Spleen (tissue), 11 donors: ENCODE measurements around the gene ATP5F1D. TPM values are rescaled to one million over a fixed set of nuclear protein-coding genes. Genes with fewer than 3 reads are reported as not detected.

Experiments used
- DNase-seq: peaks from one replicate; pipeline ENCODE4 v3.0.0-alpha.2; 2020
- H3K27ac ChIP-seq, 8 donors: fragments of 200-600 bp; sonication (generic) in 7 of 8; 1 replicate in 4 of 8; 2 replicates in 4 of 8; pipeline versions ENCODE4 v1.5.0 to v1.8.0; 2016 to 2021; ENCODE audit warnings: inconsistent platforms in 4 of 8, mild to moderate bottlenecking in 4 of 8, moderate library complexity in 1 of 8
- H3K27me3 ChIP-seq, 7 donors: fragments of 200-600 bp; sonication (generic) in 6 of 7; replicated peaks in 1 of 7; 1 replicate in 4 of 7; 2 replicates in 3 of 7; pipeline versions ENCODE4 v1.5.0 to v1.8.0; 2016 to 2021; ENCODE audit warnings: inconsistent platforms in 3 of 7, mild to moderate bottlenecking in 1 of 7
- H3K36me3 ChIP-seq, 6 donors: fragments of 200-600 bp; sonication (generic) in 5 of 6; 1 replicate in 4 of 6; 2 replicates in 2 of 6; pipeline versions ENCODE4 v1.5.0 to v1.8.0; 2016 to 2021; ENCODE audit warnings: inconsistent platforms in 2 of 6
- H3K4me1 ChIP-seq, 6 donors: fragments of 200-600 bp; sonication (generic) in 5 of 6; 1 replicate in 3 of 6; 2 replicates in 3 of 6; pipeline versions ENCODE4 v1.5.0 to v1.8.0; 2016 to 2021; ENCODE audit warnings: inconsistent platforms in 3 of 6
- H3K4me3 ChIP-seq, 8 donors: fragments of 200-600 bp; sonication (generic) in 7 of 8; 1 replicate in 4 of 8; 2 replicates in 4 of 8; pipeline versions ENCODE4 v1.5.0 to v1.8.0; 2016 to 2021; ENCODE audit warnings: inconsistent platforms in 4 of 8, mild to moderate bottlenecking in 4 of 8, moderate library complexity in 2 of 8
- H3K9me3 ChIP-seq, 8 donors: fragments of 200-600 bp; sonication (generic) in 7 of 8; 1 replicate in 4 of 8; 2 replicates in 4 of 8; pipeline versions ENCODE4 v1.5.0 to v1.8.0; 2016 to 2021; ENCODE audit warnings: inconsistent platforms in 4 of 8
- POLR2A ChIP-seq, 3 donors: fragments of 450-650 bp; IDR thresholded peaks; one replicate each; pipeline ENCODE4 v1.5.1; 2017; ENCODE audit warnings: antibody characterized with exemption in 3 of 3, mild to moderate bottlenecking in 1 of 3
- POLR2AphosphoS5 ChIP-seq, 3 donors: sonication (generic); formaldehyde crosslinking; IDR thresholded peaks; one replicate each; pipeline ENCODE4 v1.5.1; 2017; ENCODE audit warnings: antibody characterized with exemption in 3 of 3
- WGBS, 5 donors: extraction: QIAGEN DNeasy Blood & Tissue Kit in 3 of 5; methylation state at CpG; one replicate each; pipeline versions ENCODE4 v1.1.5 to v1.1.7; 2013 to 2018; 5-methylcytosine and 5-hydroxymethylcytosine counted together
- intact Hi-C: fragments of 100-400 bp; cut with DNase I; formaldehyde crosslinking; loops from one replicate; pipeline ENCODE4 v1.15.0; 2023; ENCODE audit warnings: low total_unique reads
- polyA plus RNA-seq, 3 donors: library from polyadenylated mRNA; stranded (reverse); fragments of 200-250 nt; gene quantifications; one replicate each; pipeline ENCODE4 v1.2.1, GENCODE V29; 2013
- total RNA-seq, 7 donors: library from RNA; depleted of rRNA in 3 of 7; stranded (reverse); fragments of >200 nt in 3 of 7; fragmentation: NEBNext Ultra II Directional in 4 of 7; extraction: Animal tissue kit (Norgen Biotek cat#: 25700) in 4 of 7; gene quantifications; one replicate each; pipeline versions ENCODE4 v1.1.0 to v1.2.1, GENCODE V29; 2016 to 2021
- TF ChIP-seq, protein P1 (sequence below), 11 experiments: fragments of 200-600 bp in 7 of 11; fragments of 450-650 bp in 4 of 11; sonication (generic) in 4 of 11; IDR thresholded peaks in 8 of 11; conservative IDR thresholded peaks in 3 of 11; 1 replicate in 7 of 11; 2 replicates in 4 of 11; pipeline versions ENCODE4 v1.4.0 to v1.8.0; 2016 to 2021; ENCODE audit warnings: antibody characterized with exemption in 11 of 11, inconsistent platforms in 4 of 11, mild to moderate bottlenecking in 1 of 11
- donor health status: healthy with polysubstance abuse.
- donor health status: DM: no; HTN: no; CAD: no; lungs with moderate emphysema.
- donor health status: DM: no; HTN: no; CAD: no.
- donor health status: Bipolar disorder and iron deficiency.
- donor health status: healthy.
- donor health status: DM: no; HTN: no; CAD: no.
- donor health status: DM: yes; HTN: yes; CAD: no.

Gene ATP5F1D
- total and polyA plus RNA-seq, 10 donors, result 49.1 to 166 (median 121) TPM

DNA sequence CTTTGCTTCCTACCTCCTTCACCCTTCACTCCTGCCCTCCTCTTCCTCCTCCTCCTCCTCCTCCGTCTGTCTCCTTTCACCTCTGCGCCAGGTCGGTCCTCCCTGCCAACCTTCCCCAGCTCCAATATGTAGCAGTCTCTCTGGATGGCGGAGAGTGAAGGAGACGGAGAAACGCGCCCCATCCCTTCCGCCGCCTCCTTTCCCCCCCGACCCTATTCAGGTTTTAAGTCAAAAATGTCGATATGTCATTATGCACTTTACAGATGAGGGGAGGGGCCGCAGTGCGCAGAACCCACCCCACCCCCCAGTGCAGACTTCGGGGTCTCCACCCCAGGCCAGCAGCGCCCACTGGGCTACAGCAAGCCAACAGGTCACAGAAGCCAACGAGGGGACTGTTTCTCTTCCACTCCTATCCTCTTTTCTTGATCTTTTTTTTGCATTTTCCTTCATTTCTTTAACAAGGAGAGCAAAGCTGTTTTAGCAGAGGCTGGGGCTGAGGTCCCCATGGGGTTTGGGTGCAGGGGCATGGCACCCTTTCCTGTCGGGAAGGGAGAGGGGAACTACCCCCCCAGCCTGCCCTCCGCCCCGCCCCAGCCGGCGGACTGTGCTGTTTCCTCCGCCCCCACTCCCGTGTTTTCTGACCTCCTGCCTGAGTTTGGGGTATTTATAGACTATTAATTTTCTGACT is 16.1 kb downstream of the ATP5F1D start:
- WGBS, 5 donors, result 48 to 57% (median 50%) methylated on average over 21 to 23 of the region's 23 CpGs
- peak overlapping the region; percentile 93 to 100 (median 99) for H3K27ac ChIP-seq
- no peaks in the 10 kb centered on the region for H3K9me3 ChIP-seq
- no peaks in the 10 kb centered on the region for H3K27me3 ChIP-seq
- peaks cover 85 to 100% (median 97%) of the 10 kb centered on the region in 6 donors for H3K4me1 ChIP-seq
- intact Hi-C loops, result no loop called here
- DNase-seq, result peak; percentile 84
- peak overlapping the region in 4 of 8 donors; percentile 7 to 78 (median 36) for H3K4me3 ChIP-seq
- TF ChIP-seq, protein P1, sequence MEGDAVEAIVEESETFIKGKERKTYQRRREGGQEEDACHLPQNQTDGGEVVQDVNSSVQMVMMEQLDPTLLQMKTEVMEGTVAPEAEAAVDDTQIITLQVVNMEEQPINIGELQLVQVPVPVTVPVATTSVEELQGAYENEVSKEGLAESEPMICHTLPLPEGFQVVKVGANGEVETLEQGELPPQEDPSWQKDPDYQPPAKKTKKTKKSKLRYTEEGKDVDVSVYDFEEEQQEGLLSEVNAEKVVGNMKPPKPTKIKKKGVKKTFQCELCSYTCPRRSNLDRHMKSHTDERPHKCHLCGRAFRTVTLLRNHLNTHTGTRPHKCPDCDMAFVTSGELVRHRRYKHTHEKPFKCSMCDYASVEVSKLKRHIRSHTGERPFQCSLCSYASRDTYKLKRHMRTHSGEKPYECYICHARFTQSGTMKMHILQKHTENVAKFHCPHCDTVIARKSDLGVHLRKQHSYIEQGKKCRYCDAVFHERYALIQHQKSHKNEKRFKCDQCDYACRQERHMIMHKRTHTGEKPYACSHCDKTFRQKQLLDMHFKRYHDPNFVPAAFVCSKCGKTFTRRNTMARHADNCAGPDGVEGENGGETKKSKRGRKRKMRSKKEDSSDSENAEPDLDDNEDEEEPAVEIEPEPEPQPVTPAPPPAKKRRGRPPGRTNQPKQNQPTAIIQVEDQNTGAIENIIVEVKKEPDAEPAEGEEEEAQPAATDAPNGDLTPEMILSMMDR (IDR thresholded peaks at IDR 0.05 in 8 of 11, conservative IDR thresholded peaks at IDR 0.05 in 3 of 11), result no peak
- TF ChIP-seq POLR2A (IDR thresholded peaks at IDR 0.05), result no peak
- TF ChIP-seq POLR2AphosphoS5 (IDR thresholded peaks at IDR 0.05), result peak in 2 of 3 donors; percentile 11 to 73
- peaks cover 8 to 57% (median 48%) of the 10 kb centered on the region in 6 donors for H3K36me3 ChIP-seq

DNA sequence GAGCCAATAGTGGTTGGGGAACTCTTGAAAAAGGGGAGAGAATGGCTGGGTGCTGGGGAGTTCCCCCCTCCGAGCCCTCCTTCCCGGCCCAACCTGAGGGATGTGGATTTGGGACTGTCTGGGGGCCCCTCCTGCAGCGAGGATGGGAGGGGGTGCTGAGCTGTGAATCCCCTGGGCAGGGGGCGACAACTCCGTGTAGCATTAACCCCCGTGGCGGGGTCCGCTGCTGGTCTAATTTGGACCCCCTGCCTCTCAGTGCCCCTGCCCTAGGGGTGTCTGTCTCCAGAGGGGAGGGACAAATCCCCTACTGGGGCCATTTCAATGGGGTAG is 16.6 kb downstream of the ATP5F1D start:
- intact Hi-C loops, result no loop called here
- TF ChIP-seq POLR2AphosphoS5 (IDR thresholded peaks at IDR 0.05), result peak; percentile 25 to 50 (median 43)
- TF ChIP-seq, protein P1 (IDR thresholded peaks at IDR 0.05 in 8 of 11, conservative IDR thresholded peaks at IDR 0.05 in 3 of 11), result no peak
- Histone ChIP-seq H3K36me3 (peaks cover 8 to 57% (median 48%) of the 10 kb centered on the region in 6 donors), H3K27me3 (no peaks in the 10 kb centered on the region), H3K4me3 (peak overlapping the region in 4 of 8 donors; percentile 7 to 78 (median 36)), H3K27ac (peak overlapping the region; percentile 93 to 100 (median 99)), H3K4me1 (peaks cover 88 to 100% (median 98%) of the 10 kb centered on the region in 6 donors), H3K9me3 (no peaks in the 10 kb centered on the region)
- WGBS, 5 donors, result 53 to 78% (median 64%) methylated on average over 8 of the region's 8 CpGs
- peak; percentile 84 for DNase-seq

DNA sequence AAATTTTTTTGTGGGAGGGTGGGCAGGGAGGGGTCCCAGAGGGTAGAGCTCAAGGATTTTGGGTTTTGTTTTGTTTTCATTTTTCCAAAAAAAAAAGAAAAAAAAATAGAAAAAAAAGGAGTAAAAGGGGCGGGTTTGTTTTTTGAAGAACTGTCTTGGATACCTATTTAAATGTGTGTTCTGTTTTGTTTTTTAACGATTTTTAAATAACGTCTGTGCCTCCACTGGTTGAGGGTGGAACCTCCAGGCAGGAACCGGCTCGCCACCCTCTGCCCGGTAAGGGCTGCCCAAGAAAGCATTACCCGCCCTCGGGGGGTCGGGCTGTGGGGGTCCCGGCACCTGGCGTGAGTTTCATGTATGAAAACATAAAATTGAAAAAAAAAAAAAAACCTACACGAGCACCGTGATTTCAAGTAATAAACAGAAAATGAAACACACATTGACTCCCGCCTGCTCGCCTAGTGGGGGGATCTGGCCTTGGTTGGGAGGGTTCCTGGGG is 17.2 kb downstream of the ATP5F1D start:
- intact Hi-C loops, result no loop called here
- DNase-seq, result no peak
- Histone ChIP-seq H3K27me3 (no peaks in the 10 kb centered on the region), H3K36me3 (peaks cover 8 to 52% (median 44%) of the 10 kb centered on the region in 6 donors), H3K9me3 (no peaks in the 10 kb centered on the region), H3K27ac (peak overlapping the region; percentile 93 to 100 (median 99)), H3K4me3 (peak overlapping the region; percentile 25 to 80 (median 64)), H3K4me1 (peaks cover 82 to 100% (median 98%) of the 10 kb centered on the region in 6 donors)
- whole genome bisulfite sequencing, 5 donors, result 2 to 4% (median 3%) methylated on average over 15 of the region's 15 CpGs
- TF ChIP-seq POLR2AphosphoS5 (IDR thresholded peaks at IDR 0.05), result no peak
- TF ChIP-seq, protein P1 (IDR thresholded peaks at IDR 0.05 in 8 of 11, conservative IDR thresholded peaks at IDR 0.05 in 3 of 11), result peak in 2 of 11 experiments; percentile 28 to 31

DNA sequence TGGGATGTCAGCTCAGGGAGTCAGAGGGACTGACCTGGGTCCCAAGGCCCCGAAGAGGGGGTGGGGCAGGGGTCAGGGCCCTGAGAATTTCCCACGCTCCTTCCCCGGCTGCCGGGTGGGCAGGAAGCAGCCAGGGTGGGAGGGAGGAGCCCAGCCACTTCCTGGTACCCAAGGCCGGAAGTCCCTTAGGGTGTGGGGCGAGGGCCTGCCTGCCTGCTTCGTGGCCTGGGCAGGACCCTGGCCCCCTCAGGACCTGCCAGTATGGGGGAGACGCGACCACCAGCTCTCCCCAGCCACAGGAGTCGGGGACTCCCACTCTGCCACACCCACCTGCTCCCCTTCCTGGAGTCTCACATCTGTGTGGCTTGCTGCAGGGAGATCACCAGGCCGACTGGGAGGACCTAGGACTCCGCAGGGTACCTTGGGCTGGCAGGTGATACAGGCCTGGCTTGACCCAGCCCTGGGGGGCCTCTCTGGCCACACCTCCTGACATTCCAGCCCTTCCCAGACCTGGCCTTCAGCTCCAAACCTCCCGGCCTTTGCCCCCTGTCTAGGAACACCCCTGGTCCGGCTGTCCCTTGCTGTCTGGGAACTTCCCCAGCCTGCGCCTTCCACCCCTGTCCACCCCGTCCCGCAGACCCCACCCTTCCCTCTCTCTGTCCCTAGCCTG is 17.8 kb downstream of the ATP5F1D start:
- TF ChIP-seq, protein P1 (IDR thresholded peaks at IDR 0.05 in 8 of 11, conservative IDR thresholded peaks at IDR 0.05 in 3 of 11), result peak in 3 of 11 experiments; percentile 6 to 21 (median 9)
- TF ChIP-seq POLR2A (IDR thresholded peaks at IDR 0.05), result peak; percentile 43 to 90 (median 48)
- peak; percentile 97 to 99 (median 97) for TF ChIP-seq POLR2AphosphoS5 (IDR thresholded peaks at IDR 0.05)
- whole genome bisulfite sequencing, 5 donors, result 3 to 7% (median 5%) methylated on average over 10 to 17 of the region's 17 CpGs
- Histone ChIP-seq H3K36me3 (peaks cover 8 to 47% (median 38%) of the 10 kb centered on the region in 6 donors), H3K27ac (peak overlapping the region; percentile 93 to 100 (median 99)), H3K4me3 (peak overlapping the region; percentile 25 to 80 (median 64)), H3K9me3 (no peaks in the 10 kb centered on the region), H3K27me3 (no peaks in the 10 kb centered on the region), H3K4me1 (peaks cover 79 to 100% (median 98%) of the 10 kb centered on the region in 6 donors)
- peak; percentile 98 for DNase-seq
- intact Hi-C loops, result no loop called here
